Choroid plexus epithelial cell (primary cell): ENCODE results near the gene AFF2.

Source experiments
- DNase-seq: peaks from one replicate; pipeline ENCODE4 v3.0.0-alpha.2; 2010; ENCODE audit warnings: low read depth
- H3K4me3 ChIP-seq: 2 replicates; pipeline ENCODE4 v1.5.1; 2011; ENCODE audit warnings: low read depth, mild to moderate bottlenecking, control low read depth, low read length, moderate library complexity
- TF ChIP-seq, protein P1 (sequence below): conservative IDR thresholded peaks from 2 replicates; pipeline ENCODE4 v1.5.1; 2011; ENCODE audit warnings: low read depth, mild to moderate bottlenecking, control low read depth, inconsistent platforms, low read length, moderate library complexity

Gene AFF2

DNA sequence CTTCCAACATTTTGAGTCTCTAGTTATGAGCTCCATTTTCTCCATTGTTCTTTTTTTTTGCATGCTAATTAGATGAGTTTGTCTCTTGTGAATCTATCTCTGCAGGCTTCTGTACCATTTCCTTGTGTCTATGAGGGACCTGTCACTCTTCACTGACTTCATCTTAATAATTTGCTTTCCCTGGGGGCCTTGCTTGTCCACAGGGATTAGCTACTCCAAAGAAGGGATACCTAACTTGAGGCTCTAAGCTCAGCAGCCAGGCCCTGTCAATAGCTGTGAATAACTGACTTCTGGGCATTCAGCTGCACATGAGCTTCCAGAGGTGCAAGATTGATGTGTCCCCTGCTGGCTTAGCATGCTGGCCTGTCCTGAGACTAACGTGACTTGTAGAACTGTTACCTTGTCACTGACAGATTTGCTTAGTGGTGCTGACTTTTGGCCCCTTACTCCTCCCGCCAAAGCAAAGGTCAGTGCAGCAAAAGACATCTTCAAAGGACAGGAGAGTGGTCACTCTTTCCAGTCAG, 124.6 kb downstream of the AFF2 start:
- H3K4me3 ChIP-seq: no peak overlapping the region
- DNase-seq: no peak
- TF ChIP-seq, protein P1, sequence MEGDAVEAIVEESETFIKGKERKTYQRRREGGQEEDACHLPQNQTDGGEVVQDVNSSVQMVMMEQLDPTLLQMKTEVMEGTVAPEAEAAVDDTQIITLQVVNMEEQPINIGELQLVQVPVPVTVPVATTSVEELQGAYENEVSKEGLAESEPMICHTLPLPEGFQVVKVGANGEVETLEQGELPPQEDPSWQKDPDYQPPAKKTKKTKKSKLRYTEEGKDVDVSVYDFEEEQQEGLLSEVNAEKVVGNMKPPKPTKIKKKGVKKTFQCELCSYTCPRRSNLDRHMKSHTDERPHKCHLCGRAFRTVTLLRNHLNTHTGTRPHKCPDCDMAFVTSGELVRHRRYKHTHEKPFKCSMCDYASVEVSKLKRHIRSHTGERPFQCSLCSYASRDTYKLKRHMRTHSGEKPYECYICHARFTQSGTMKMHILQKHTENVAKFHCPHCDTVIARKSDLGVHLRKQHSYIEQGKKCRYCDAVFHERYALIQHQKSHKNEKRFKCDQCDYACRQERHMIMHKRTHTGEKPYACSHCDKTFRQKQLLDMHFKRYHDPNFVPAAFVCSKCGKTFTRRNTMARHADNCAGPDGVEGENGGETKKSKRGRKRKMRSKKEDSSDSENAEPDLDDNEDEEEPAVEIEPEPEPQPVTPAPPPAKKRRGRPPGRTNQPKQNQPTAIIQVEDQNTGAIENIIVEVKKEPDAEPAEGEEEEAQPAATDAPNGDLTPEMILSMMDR: no peak

DNA sequence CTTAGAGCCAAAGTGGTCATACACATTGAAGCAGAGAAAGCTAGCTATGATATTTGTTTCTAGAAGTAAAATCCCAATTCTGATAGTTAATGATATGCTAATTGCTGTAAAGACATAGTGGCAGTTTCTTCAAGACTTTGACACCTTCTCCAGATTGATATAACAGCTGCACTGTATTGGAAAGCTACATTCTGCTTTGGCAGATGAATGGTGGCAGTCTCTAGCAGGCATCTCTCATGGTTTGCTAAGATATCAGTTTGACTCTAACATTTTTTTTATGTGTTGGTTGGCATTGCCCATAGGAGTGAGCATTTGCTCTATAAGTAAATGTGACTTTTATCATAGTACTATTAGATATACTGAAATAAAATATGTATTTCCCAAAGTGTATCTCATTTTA, 128.2 kb downstream of the AFF2 start:
- TF ChIP-seq, protein P1: no peak
- no peak for DNase-seq
- H3K4me3 ChIP-seq: no peak overlapping the region

GRCh38 chrX:148629434-148629833, 129.0 kb downstream of the AFF2 start:
- TF ChIP-seq, protein P1: no peak
- no peak overlapping the region for H3K4me3 ChIP-seq
- DNase-seq: no peak

DNA sequence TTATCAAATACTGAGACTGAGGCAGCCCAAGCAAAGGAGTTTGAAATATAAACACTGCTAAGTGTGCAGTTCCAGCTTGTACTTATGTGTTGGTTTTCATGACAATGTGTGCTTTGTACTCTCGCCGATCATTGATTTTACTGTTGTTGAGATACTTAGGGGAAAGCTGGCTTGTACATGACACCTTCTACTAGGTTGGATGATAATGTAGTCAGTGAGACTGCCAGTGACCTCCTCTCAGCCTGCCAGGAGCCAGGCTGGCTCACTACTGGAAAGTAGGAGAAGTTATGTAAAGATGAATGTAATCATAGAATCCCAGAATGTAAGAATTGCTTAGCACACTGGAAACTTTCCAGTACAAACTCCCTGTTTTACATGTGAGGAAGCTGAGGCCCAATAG, 132.0 kb downstream of the AFF2 start:
- no peak for DNase-seq
- H3K4me3 ChIP-seq: no peak overlapping the region
- TF ChIP-seq, protein P1: no peak

DNA sequence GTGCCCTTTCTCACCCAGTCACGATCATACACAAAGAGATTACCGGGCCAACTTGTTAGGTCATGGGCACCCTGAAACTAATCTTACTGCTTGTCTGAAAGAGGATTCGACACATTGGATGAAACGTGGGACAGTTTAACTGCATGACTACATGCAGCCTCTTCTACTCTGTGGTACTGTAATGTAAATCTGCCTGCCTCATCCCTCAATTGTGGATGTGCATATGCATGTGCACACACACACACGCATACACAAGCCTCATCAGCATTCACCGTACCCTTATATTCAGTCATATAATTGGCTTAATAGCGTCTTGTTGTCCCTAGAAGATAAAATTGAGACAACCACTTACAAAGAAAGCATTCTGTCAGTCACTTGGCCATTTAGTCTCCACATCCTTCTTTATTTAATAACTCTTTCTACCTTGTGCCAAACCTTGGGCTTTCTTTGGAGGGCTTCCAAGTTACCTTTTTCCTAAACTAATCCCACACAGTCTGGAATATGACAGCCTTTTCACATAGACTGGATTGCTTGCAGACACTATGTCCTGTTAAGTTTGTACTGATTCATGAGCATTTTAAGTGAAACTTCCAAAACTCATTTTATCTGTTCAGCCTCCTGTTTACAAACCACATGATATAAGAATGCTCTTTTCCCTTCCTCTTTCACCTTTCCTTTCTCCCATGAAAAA, 132.9 kb downstream of the AFF2 start:
- TF ChIP-seq, protein P1: no peak
- DNase-seq: no peak
- H3K4me3 ChIP-seq: no peak overlapping the region

GRCh38 chrX:148634591-148634990, 134.2 kb downstream of the AFF2 start:
- no peak for DNase-seq
- H3K4me3 ChIP-seq: no peak overlapping the region
- TF ChIP-seq, protein P1: no peak

- no peak for DNase-seq
- TF ChIP-seq, protein P1: no peak
- no peak overlapping the region for H3K4me3 ChIP-seq
Observed at GRCh38 chrX:148643460-148643859, 143.0 kb downstream of the AFF2 start.
